HL-60/S4 (cell line): ENCODE data around the gene ACTR3C.

ENCODE experiments used
- in situ Hi-C: fragments of 300-500 bp; cut with MboI; formaldehyde crosslinking; loops from 2 replicates; pipeline ENCODE4 v1.14.3; 2022; ENCODE audit warnings: low sequenced_read_pairs

ACTR3C gene

GRCh38 chr7:150359622-150360362 is 36.4 kb upstream of the ACTR3C start:
- in situ Hi-C loops: no loop called here

GRCh38 chr7:150358988-150359621 is 35.8 kb upstream of the ACTR3C start:
- in situ Hi-C loops: no loop called here

GRCh38 chr7:150358433-150358832 is 35.1 kb upstream of the ACTR3C start:
- in situ Hi-C loops: no loop called here

GRCh38 chr7:150357771-150358427 is 34.6 kb upstream of the ACTR3C start:
- in situ Hi-C loops: no loop called here

GRCh38 chr7:150357270-150357669 is 33.9 kb upstream of the ACTR3C start:
- in situ Hi-C loops: no loop called here

GRCh38 chr7:150356265-150356897 is 33.0 kb upstream of the ACTR3C start:
- in situ Hi-C loops: no loop called here

GRCh38 chr7:150355666-150356059 is 32.3 kb upstream of the ACTR3C start:
- in situ Hi-C loops: no loop called here

GRCh38 chr7:150351587-150352194 is 28.3 kb upstream of the ACTR3C start:
- in situ Hi-C loops: no loop called here

GRCh38 chr7:150346922-150347321 is 23.6 kb upstream of the ACTR3C start:
- in situ Hi-C loops: no loop called here

- in situ Hi-C loops: no loop called here
Measured at GRCh38 chr7:150345012-150345411, 21.7 kb upstream of the ACTR3C start.

- in situ Hi-C loops: no loop called here
Measured at GRCh38 chr7:150344299-150344698, 21.0 kb upstream of the ACTR3C start.

GRCh38 chr7:150343225-150343624 is 19.9 kb upstream of the ACTR3C start:
- in situ Hi-C loops: no loop called here

- in situ Hi-C loops: no loop called here
Measured at GRCh38 chr7:150342121-150342408, 18.7 kb upstream of the ACTR3C start.

GRCh38 chr7:150341263-150342120 is 18.1 kb upstream of the ACTR3C start, which contains the start of gene RARRES2:
Gene RARRES2, minus strand, starts transcription at chr7:150341629. Its CDS starts 1,020 bp downstream, at chr7:150340609.
- in situ Hi-C loops: no loop called here

GRCh38 chr7:150340875-150341262 is 17.5 kb upstream of the ACTR3C start:
- in situ Hi-C loops: no loop called here

- in situ Hi-C loops: no loop called here
Measured at GRCh38 chr7:150340024-150340749, 16.8 kb upstream of the ACTR3C start.

- in situ Hi-C loops: no loop called here
Measured at GRCh38 chr7:150339409-150339809, 16.1 kb upstream of the ACTR3C start.

GRCh38 chr7:150338166-150338829 is 15.0 kb upstream of the ACTR3C start:
- in situ Hi-C loops: no loop called here

GRCh38 chr7:150337659-150338081 is 14.3 kb upstream of the ACTR3C start:
- in situ Hi-C loops: no loop called here
